ENCODE data around the gene DIPK1C.

The DIPK1C gene

GRCh38 chr18:74488864-74489263 lies 31.8 kb upstream of the DIPK1C start:
- no peak for TF ChIP-seq TOX (CRISPR knock-in tag; IDR thresholded peaks at IDR 0.05; ENCODE audit: borderline replicate concordance)
- TF ChIP-seq TSHZ2 (CRISPR knock-in tag; IDR thresholded peaks at IDR 0.05) = no peak
- TF ChIP-seq ZNF565 (CRISPR knock-in tag; conservative IDR thresholded peaks at IDR 0.05; ENCODE audit: low read depth) = no peak
- no peak for TF ChIP-seq ISL1 (CRISPR knock-in tag; IDR thresholded peaks at IDR 0.05)
- TF ChIP-seq ZNF70 (CRISPR knock-in tag; IDR thresholded peaks at IDR 0.05) = no peak
- no peak for TF ChIP-seq ZC3H10 (CRISPR knock-in tag; IDR thresholded peaks at IDR 0.05)
- TF ChIP-seq OSR1 (CRISPR knock-in tag; IDR thresholded peaks at IDR 0.05) = no peak
- no peak for TF ChIP-seq RARB (CRISPR knock-in tag; IDR thresholded peaks at IDR 0.05)
- no peak for TF ChIP-seq ZNF8 (CRISPR knock-in tag; IDR thresholded peaks at IDR 0.05)
- TF ChIP-seq ESRRG (CRISPR knock-in tag; IDR thresholded peaks at IDR 0.05) = no peak
- TF ChIP-seq BACH2 (CRISPR knock-in tag; IDR thresholded peaks at IDR 0.05; ENCODE audit: borderline replicate concordance) = no peak
- no peak for TF ChIP-seq ZFP3 (CRISPR knock-in tag; IDR thresholded peaks at IDR 0.05)
- TF ChIP-seq PATZ1 (CRISPR knock-in tag; IDR thresholded peaks at IDR 0.05; ENCODE audit: borderline replicate concordance) = no peak
- TF ChIP-seq ZFP30 (CRISPR knock-in tag; IDR thresholded peaks at IDR 0.05) = no peak

DNA sequence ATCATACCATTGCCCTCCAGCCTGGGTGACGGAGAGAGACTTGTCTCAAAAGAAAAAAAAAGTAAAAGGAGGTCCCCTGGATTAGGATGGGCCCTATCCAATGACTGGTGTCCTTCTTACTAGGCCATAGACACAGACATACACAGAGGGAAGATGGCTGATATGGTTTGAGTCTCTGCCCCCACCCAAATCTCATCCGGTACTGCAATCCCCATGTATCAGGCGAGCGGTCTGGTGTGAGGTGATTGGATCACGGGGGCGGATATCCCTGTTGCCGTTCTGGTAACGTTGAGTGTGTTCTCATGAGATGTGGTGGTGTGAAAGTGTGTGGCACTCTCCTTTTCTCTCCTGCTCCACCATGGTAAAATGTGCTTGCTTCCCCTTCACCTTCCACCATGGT lies 31.2 kb upstream of the DIPK1C start:
- no peak for ATAC-seq
- TF ChIP-seq ARNTL (CRISPR knock-in tag; IDR thresholded peaks at IDR 0.05; ENCODE audit: borderline replicate concordance, low read depth) (no peak), BACH2 (CRISPR knock-in tag; IDR thresholded peaks at IDR 0.05; ENCODE audit: borderline replicate concordance) (no peak), ISL1 (CRISPR knock-in tag; IDR thresholded peaks at IDR 0.05) (no peak)

More at GRCh38 chr18:74488864-74489263, 31.8 kb upstream of the DIPK1C start:
- no peak for ATAC-seq

- no peak; the same call in 2 of the 3 replicates for ATAC-seq
- no peak for TF ChIP-seq TCF4 (CRISPR knock-in tag; IDR thresholded peaks at IDR 0.05; ENCODE audit: borderline replicate concordance)
- TF ChIP-seq TSHZ2 (CRISPR knock-in tag; IDR thresholded peaks at IDR 0.05) = no peak
- TF ChIP-seq ZC3H10 (CRISPR knock-in tag; IDR thresholded peaks at IDR 0.05) = no peak
- no peak for TF ChIP-seq RARB (CRISPR knock-in tag; IDR thresholded peaks at IDR 0.05)
- no peak for TF ChIP-seq GLIS3 (CRISPR knock-in tag; IDR thresholded peaks at IDR 0.05)
- no peak for TF ChIP-seq ZFP30 (CRISPR knock-in tag; IDR thresholded peaks at IDR 0.05)
- TF ChIP-seq PPARA (CRISPR knock-in tag; IDR thresholded peaks at IDR 0.05; ENCODE audit: borderline replicate concordance) = no peak
- TF ChIP-seq TOX (CRISPR knock-in tag; IDR thresholded peaks at IDR 0.05; ENCODE audit: borderline replicate concordance) = no peak
- TF ChIP-seq ZNF565 (CRISPR knock-in tag; conservative IDR thresholded peaks at IDR 0.05; ENCODE audit: low read depth) = no peak
- TF ChIP-seq SNAI2 (CRISPR knock-in tag; IDR thresholded peaks at IDR 0.05) = no peak
- no peak for TF ChIP-seq ZNF70 (CRISPR knock-in tag; IDR thresholded peaks at IDR 0.05)
- TF ChIP-seq CSRNP3 (CRISPR knock-in tag; IDR thresholded peaks at IDR 0.05) = no peak
- TF ChIP-seq, protein P1, sequence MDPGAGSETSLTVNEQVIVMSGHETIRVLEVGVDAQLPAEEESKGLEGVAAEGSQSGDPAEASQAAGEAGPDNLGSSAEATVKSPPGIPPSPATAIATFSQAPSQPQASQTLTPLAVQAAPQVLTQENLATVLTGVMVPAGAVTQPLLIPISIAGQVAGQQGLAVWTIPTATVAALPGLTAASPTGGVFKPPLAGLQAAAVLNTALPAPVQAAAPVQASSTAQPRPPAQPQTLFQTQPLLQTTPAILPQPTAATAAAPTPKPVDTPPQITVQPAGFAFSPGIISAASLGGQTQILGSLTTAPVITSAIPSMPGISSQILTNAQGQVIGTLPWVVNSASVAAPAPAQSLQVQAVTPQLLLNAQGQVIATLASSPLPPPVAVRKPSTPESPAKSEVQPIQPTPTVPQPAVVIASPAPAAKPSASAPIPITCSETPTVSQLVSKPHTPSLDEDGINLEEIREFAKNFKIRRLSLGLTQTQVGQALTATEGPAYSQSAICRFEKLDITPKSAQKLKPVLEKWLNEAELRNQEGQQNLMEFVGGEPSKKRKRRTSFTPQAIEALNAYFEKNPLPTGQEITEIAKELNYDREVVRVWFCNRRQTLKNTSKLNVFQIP (CRISPR knock-in tag; IDR thresholded peaks at IDR 0.05; ENCODE audit: borderline replicate concordance, low read depth) = no peak
- no peak for TF ChIP-seq ARNTL (CRISPR knock-in tag; IDR thresholded peaks at IDR 0.05; ENCODE audit: borderline replicate concordance, low read depth)
- TF ChIP-seq ISL1 (CRISPR knock-in tag; IDR thresholded peaks at IDR 0.05) = no peak
Observed at GRCh38 chr18:74486119-74486849, 29.2 kb upstream of the DIPK1C start.
